H1 (cell line): Measurements from ENCODE around the gene C1orf52. TPM values are rescaled to one million over a fixed set of nuclear protein-coding genes. Genes with fewer than 3 reads are reported as not detected.

Experiments
- GTF2F1 ChIP-seq: IDR thresholded peaks from 2 replicates; pipeline ENCODE4 v1.6.1; 2012; ENCODE audit warnings: low read depth, low read length, improper control_type of control experiment, borderline replicate concordance
- MAFK ChIP-seq: IDR thresholded peaks from 2 replicates; pipeline ENCODE4 v1.6.1; 2012; ENCODE audit warnings: low read depth, mild to moderate bottlenecking, improper control_type of control experiment, low read length
- SP2 ChIP-seq: IDR thresholded peaks from 2 replicates; pipeline ENCODE4 v1.6.1; 2012; ENCODE audit warnings: mild to moderate bottlenecking, low read length, inconsistent platforms
- polyA plus RNA-seq, 7 experiments: library from polyadenylated mRNA; depleted of rRNA in 3 of 7; stranded (reverse) in 5 of 7; unstranded in 2 of 7; fragments of >200 nt in 5 of 7; fragments of 200-250 nt in 2 of 7; gene quantifications; 1 replicate in 5 of 7; 2 replicates in 1 of 7; 4 replicates in 1 of 7; pipeline versions ENCODE4 v1.2.1 to v1.2.3, GENCODE V29; 2011 to 2013; ENCODE audit warnings: missing spikeins in 2 of 7, mixed read lengths in 2 of 7
- total RNA-seq: library from RNA; stranded (reverse); fragmentation: NEBNext Ultra II Directional; extraction: Animal tissue kit (Norgen Biotek cat#: 25700); gene quantifications from 2 replicates; pipeline ENCODE4 v1.2.1, GENCODE V29; 2021

C1orf52 gene
- total and polyA plus RNA-seq, 2 of the 8 experiments (the other 6 are each of a cell fraction or from before 2014, with no cell fraction given): 29.2 to 39.1 TPM

- TF ChIP-seq GTF2F1 (no peak), SP2 (no peak), MAFK (no peak)
- TF ChIP-seq, all 59 proteins: peak for 0
Observed at GRCh38 chr1:85300140-85300539, 40.7 kb upstream of the C1orf52 start (continued).
